ENCODE results near the gene ASB2. TPM values are rescaled to one million over a fixed set of nuclear protein-coding genes. Genes with fewer than 3 reads are reported as not detected.
A peak's percentile ranks its signal among the peaks of the same experiment; 100 is the strongest.

ASB2 gene
- total and polyA plus RNA-seq, 2 of the 13 experiments (the other 11 are each of a cell fraction or from before 2014, with no cell fraction given) = 0.82 to 4.1 TPM

DNA sequence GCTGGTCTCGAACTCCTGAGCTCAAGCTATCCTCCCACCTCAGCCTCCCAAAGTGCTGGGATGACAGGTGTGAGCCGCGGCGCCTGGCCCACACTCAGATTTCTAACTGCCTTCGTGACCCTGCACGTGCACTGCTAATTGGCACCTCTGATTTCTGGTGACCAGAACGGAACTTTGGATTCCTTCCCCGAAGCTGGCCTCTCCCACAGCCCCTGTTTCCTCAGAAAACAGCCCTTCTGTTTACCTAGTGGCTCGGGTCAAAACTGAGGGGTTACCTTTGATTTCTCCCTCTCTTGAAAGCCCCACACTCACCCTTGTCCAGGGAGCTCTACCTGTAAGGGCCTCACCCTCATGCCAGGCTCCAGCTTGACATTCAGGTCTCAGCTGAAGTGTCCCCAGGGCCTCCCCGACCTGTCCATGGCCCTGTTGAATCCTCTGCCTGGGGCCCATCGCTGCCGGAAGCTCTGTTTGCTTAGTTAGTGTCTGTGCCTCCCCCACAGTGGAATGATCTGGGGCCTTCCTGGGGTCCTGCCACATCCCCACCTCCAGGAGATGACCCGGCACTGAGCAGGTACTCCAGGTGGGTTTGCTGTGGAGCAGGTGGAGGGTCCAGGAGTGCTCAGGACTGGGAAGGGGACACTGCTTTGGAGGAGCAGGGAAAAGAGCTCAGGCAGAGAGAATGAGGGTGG is 73.6 kb downstream of the ASB2 start (continued):
- TF ChIP-seq ZNF562 (CRISPR knock-in tag; IDR thresholded peaks at IDR 0.05; ENCODE audit: borderline replicate concordance) (no peak; the same call in 1 of the 2 replicates), NR1H2 (CRISPR knock-in tag; IDR thresholded peaks at IDR 0.05; ENCODE audit: borderline replicate concordance, low read depth) (no peak), ZFP36L1 (CRISPR knock-in tag; IDR thresholded peaks at IDR 0.05) (no peak), NFKB2 (CRISPR knock-in tag; IDR thresholded peaks at IDR 0.05; ENCODE audit: borderline replicate concordance) (peak; percentile 78), JUNB (CRISPR knock-in tag; IDR thresholded peaks at IDR 0.05; ENCODE audit: borderline replicate concordance) (no peak), ZNF235 (CRISPR knock-in tag; IDR thresholded peaks at IDR 0.05; ENCODE audit: borderline replicate concordance) (no peak), TBL1XR1 (IDR thresholded peaks at IDR 0.05; ENCODE audit: borderline replicate concordance, low read length, partially characterized antibody) (no peak), ZSCAN20 (CRISPR knock-in tag; IDR thresholded peaks at IDR 0.05; ENCODE audit: borderline replicate concordance) (no peak), ZNF205 (CRISPR knock-in tag; IDR thresholded peaks at IDR 0.05) (no peak), PITX1 (CRISPR knock-in tag; IDR thresholded peaks at IDR 0.05) (peak; percentile 69), TOE1 (CRISPR knock-in tag; IDR thresholded peaks at IDR 0.05) (no peak), JUN (CRISPR knock-in tag; IDR thresholded peaks at IDR 0.05) (peak; percentile 33; the same call in 1 of the 2 replicates), SNRNP70 (IDR thresholded peaks at IDR 0.05; ENCODE audit: low read depth, low read length) (no peak), ZNF224 (CRISPR knock-in tag; IDR thresholded peaks at IDR 0.05) (no peak), ARID2 (CRISPR knock-in tag; IDR thresholded peaks at IDR 0.05; ENCODE audit: borderline replicate concordance) (0 out of 2 replicates have a peak, but pooled peaks have one; percentile 34), AHR (CRISPR knock-in tag; IDR thresholded peaks at IDR 0.05) (no peak)
- TF ChIP-seq, protein P1, sequence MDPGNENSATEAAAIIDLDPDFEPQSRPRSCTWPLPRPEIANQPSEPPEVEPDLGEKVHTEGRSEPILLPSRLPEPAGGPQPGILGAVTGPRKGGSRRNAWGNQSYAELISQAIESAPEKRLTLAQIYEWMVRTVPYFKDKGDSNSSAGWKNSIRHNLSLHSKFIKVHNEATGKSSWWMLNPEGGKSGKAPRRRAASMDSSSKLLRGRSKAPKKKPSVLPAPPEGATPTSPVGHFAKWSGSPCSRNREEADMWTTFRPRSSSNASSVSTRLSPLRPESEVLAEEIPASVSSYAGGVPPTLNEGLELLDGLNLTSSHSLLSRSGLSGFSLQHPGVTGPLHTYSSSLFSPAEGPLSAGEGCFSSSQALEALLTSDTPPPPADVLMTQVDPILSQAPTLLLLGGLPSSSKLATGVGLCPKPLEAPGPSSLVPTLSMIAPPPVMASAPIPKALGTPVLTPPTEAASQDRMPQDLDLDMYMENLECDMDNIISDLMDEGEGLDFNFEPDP (CRISPR knock-in tag; conservative IDR thresholded peaks at IDR 0.05) = no peak
- TF ChIP-seq, protein P2, sequence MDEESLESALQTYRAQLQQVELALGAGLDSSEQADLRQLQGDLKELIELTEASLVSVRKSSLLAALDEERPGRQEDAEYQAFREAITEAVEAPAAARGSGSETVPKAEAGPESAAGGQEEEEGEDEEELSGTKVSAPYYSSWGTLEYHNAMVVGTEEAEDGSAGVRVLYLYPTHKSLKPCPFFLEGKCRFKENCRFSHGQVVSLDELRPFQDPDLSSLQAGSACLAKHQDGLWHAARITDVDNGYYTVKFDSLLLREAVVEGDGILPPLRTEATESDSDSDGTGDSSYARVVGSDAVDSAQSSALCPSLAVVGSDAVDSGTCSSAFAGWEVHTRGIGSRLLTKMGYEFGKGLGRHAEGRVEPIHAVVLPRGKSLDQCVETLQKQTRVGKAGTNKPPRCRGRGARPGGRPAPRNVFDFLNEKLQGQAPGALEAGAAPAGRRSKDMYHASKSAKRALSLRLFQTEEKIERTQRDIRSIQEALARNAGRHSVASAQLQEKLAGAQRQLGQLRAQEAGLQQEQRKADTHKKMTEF (CRISPR knock-in tag; IDR thresholded peaks at IDR 0.05) = peak; percentile 27; the same call in 1 of the 2 replicates
- TF ChIP-seq, protein P3, sequence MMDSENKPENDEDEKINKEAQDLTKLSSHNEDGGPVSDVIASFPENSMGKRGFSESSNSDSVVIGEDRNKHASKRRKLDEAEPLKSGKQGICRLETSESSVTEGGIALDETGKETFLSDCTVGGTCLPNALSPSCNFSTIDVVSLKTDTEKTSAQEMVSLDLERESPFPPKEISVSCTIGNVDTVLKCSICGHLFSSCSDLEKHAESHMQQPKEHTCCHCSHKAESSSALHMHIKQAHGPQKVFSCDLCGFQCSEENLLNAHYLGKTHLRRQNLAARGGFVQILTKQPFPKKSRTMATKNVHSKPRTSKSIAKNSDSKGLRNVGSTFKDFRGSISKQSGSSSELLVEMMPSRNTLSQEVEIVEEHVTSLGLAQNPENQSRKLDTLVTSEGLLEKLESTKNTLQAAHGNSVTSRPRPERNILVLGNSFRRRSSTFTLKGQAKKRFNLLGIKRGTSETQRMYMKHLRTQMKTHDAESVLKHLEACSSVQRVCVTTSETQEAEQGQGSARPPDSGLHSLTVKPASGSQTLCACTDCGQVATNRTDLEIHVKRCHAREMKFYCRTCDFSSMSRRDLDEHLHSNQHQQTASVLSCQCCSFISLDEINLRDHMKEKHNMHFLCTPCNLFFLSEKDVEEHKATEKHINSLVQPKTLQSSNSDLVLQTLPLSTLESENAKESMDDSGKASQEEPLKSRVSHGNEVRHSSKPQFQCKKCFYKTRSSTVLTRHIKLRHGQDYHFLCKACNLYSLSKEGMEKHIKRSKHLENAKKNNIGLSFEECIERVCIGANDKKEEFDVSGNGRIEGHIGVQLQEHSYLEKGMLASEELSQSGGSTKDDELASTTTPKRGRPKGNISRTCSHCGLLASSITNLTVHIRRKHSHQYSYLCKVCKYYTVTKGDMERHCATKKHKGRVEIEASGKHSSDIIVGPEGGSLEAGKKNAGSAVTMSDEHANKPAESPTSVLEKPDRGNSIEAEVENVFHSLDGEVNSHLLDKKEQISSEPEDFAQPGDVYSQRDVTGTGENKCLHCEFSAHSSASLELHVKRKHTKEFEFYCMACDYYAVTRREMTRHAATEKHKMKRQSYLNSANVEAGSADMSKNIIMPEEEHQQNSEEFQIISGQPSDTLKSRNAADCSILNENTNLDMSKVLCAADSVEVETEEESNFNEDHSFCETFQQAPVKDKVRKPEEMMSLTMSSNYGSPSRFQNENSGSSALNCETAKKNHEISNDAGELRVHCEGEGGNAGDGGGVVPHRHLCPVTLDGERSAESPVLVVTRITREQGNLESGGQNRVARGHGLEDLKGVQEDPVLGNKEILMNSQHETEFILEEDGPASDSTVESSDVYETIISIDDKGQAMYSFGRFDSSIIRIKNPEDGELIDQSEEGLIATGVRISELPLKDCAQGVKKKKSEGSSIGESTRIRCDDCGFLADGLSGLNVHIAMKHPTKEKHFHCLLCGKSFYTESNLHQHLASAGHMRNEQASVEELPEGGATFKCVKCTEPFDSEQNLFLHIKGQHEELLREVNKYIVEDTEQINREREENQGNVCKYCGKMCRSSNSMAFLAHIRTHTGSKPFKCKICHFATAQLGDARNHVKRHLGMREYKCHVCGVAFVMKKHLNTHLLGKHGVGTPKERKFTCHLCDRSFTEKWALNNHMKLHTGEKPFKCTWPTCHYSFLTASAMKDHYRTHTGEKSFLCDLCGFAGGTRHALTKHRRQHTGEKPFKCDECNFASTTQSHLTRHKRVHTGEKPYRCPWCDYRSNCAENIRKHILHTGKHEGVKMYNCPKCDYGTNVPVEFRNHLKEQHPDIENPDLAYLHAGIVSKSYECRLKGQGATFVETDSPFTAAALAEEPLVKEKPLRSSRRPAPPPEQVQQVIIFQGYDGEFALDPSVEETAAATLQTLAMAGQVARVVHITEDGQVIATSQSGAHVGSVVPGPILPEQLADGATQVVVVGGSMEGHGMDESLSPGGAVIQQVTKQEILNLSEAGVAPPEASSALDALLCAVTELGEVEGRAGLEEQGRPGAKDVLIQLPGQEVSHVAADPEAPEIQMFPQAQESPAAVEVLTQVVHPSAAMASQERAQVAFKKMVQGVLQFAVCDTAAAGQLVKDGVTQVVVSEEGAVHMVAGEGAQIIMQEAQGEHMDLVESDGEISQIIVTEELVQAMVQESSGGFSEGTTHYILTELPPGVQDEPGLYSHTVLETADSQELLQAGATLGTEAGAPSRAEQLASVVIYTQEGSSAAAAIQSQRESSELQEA (CRISPR knock-in tag; IDR thresholded peaks at IDR 0.05; ENCODE audit: not compliant biosample characterization) = no peak
